ENCODE results near the gene OLFML3.
"Not testable (repeated sequence)": the region's sequence is repeated elsewhere in the genome, so short reads cannot be mapped to it uniquely, and the experiment has no call there.

OLFML3 gene

GRCh38 chr1:113995382-113995781 lies 16.1 kb downstream of the OLFML3 start:
- DNase-seq: no peak

- DNase-seq: no peak
Observed at GRCh38 chr1:113998361-113998760, 19.1 kb downstream of the OLFML3 start.

- DNase-seq: no peak
Observed at GRCh38 chr1:113999233-113999632, 20.0 kb downstream of the OLFML3 start.

DNA sequence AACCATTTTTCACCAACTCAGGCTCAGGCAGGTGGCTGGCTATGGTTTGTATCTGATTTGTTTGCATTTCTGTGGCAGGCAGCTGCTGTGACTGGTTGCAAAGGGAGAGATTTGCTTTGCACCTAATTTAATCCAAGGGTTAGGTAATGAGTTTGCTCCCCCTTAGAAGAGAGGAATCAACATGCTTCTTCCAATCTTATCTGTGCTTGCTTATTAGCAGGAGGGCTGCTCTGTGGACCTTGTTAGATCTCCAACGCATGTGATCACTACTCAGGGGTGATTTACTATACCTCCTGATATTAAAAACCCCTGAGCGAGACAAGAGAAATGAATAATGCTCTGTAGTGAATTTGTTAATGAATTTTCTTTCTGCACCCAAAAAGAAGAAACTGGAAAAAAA lies 20.5 kb downstream of the OLFML3 start:
- no peak for DNase-seq

DNA sequence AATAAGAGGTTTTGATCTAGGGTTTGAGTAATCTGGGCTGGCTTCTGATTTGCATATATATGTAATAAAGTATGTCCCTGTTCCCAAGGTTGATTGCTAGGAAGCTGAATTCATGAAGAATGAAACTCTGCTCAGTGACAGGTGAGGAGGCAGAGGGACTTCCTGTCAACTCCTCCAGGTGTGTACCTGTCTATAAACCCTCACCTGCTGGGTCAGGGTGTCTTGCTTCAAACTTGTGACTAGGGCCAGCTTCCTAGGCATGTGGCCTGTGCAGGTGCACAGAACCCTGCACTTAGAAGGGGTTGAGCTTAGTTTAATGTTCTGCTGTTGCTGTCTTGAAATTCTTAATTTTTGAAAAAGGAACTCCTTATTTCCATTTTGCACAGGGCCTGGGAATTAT lies 21.1 kb downstream of the OLFML3 start:
- no peak for DNase-seq

DNA sequence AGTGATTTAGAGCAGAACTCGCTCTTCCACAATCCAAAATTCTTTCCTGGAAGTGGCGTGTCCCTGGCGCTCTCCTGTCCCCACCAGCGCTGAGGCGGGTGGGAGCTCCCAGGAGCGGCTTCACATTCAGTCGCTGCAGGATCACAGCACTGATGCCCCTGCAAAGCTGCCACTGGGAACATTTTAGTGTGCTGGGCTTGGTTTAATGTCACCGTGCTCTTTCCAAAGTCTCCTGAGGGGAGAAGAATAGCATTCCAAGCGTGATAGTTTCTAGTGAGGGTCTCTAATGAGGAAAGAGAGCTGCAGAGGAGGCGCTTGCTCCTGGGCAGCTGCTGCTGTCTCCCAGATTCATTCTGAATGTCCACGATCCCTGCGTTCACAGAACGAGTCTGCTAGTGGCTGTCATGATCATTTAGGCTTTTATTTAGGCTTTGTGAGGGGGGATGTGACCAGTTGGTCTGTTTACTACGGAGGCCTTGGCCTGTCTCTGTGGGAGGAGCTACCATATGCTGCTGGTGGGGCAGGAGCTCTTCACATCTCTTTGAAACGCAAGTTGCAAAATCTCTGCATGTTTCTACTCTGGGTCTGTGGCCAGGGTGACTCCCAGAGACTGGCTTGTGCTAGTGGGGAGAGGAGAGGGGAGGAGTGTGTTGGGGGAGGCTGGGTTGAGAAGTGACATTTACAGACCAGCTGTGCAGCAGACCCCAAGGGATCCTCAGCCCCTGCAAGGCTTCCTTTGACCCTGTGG lies 23.4 kb downstream of the OLFML3 start:
- DNase-seq: no peak

GRCh38 chr1:114003431-114003830 lies 24.2 kb downstream of the OLFML3 start:
- no peak for DNase-seq

DNA sequence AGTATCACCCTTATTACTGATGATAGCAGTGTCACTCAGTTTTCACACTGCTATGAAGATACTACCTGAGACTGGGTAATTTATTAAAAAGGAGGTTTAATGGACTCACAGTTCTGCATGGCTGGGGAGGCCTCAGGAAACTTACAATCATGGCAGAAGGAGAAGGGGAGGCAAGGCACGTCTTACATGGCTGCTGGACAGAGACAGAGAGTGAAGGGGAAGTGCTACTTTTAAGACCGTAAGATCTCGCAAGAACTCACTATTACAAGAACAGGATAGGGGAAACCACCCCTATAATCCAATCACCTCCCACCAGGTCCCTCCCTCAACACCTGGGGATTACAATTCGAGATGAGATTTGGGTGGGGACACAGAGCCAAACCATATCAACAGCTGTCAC lies 27.6 kb downstream of the OLFML3 start:
- not testable (repeated sequence) for DNase-seq

- no peak for DNase-seq
Observed at GRCh38 chr1:114008480-114008941, 29.2 kb downstream of the OLFML3 start.

DNA sequence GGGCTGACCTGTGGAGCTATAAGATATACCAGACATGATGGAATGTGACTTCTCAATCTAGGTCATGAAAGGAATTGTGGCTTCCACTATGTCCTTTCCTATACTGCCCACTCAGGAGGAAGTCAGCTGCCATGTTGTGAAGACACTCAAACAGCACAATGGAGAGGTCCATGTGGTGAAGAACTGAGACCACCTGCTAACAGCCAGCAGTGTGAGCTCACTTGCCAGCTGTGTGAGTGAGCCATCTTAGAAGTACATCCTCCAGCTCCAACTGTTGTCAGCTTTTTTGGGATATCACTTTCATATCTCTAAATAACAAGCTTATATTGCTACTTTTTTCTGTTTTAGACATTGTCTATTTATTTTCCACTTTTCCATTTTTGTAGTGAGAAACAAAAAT lies 29.7 kb downstream of the OLFML3 start:
- DNase-seq: no peak

DNA sequence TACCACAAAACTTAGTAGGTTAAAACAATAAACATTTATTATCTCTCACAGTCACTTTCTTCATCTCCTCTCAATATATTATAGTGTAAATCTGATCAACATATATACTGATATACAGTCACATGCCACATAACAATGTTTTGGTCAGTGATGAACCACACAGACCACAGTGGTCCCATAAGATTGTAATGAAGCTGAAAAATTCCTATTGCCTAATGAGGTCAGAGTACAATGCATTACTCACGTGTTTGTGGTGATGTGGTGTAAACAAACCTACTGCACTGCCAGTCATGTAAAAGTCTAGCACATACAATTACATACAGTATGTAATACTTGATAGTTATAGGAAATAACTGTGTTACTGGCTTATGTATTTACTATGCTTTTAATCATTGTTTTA lies 30.1 kb downstream of the OLFML3 start:
- DNase-seq: no peak

DNA sequence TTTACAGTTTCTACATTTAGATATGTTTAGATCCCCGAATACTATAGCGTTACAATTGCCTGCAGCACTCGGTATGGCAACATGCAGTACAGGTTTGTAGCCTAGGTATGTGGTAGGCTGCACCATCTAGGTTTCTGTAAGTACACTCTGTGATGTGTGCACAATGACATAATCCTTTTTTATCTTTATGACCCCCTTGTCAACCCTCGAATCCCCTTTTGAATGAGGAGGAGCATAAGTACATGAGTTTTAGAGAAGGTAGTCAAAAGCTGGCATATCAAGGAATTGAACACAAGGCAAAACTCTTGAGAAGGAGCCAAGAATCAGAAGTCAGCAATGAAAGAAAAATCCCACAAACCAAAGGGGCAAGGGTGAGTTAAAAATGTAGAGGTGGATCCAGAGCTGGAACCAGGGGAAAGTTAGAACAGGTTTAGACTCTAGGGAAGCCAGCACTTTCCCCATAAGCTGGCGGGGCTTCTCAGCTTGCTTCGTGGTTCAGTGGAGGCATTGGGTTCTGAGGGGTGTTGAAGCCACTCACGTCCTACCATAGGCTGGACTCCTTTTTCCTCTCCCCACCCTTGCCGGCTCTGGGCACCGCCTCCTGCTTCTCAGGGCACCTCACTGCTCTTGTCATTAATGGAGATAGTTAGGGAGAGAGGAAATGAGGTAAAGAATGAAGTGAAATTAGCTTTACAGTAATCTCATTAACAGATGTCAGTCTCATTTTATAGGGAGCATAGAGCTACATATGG lies 31.3 kb downstream of the OLFML3 start:
- DNase-seq: no peak

- DNase-seq: no peak
Observed at GRCh38 chr1:114011796-114012195, 32.5 kb downstream of the OLFML3 start.

GRCh38 chr1:114015075-114015474 lies 35.8 kb downstream of the OLFML3 start:
- DNase-seq: no peak

DNA sequence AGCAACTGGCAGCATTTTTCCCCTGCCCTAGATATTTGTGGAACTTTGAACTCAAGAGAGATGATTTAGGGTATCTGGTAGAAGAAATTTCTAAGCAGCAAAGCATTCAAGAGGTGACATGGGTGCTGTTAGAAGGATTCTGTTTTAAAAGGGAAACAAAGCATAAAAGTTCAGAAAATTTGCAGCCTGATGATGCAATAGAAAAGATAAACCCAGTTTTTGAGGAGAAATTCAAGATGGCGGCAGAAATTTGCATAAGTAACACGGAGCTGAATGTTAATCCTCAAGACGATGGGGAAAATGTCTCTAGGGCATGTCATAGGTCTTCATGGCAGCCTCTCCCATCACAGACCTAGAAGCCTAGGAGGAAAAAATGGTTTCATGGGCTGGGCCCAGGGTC lies 40.5 kb downstream of the OLFML3 start:
- DNase-seq: not testable (repeated sequence)

DNA sequence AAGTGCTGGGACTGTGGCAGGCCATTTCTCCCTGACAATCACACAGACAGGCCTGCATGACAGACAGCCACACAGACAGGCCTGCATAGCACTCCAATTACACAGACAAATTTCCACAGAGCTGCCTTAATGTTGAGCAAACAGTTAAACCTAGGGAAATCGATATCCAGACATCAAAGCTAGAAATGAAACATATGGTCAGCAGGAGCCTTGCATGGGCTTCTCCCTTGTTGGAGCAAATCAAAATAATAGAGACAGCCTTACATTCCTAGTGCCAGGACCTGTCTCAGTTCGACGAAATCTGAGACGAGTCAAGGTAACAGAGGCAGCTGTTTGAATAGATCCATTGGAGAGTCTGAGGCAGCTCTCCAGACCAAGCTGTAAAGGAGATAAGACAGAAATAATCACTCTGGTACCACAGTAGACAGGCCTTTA lies 42.4 kb downstream of the OLFML3 start:
- DNase-seq: no peak

DNA sequence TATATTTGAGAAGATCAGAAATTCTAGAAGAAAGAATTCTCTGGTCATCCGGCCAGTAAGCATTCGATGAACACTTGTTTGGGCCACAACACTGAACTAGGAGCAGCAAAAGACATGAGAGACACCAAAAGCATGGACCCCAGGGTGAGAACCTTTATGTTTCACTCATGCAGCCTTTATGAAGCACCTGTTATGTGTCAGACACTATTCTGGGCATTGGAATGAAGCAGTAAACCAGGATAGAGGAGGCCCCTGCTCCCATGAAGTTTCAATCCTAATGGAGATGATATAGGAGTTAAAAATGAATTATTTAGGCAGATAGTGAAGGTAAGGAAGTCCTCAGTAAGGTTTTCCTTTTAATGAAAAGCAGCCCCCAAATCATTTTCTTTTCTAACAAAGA lies 43.6 kb downstream of the OLFML3 start:
- DNase-seq: no peak

DNA sequence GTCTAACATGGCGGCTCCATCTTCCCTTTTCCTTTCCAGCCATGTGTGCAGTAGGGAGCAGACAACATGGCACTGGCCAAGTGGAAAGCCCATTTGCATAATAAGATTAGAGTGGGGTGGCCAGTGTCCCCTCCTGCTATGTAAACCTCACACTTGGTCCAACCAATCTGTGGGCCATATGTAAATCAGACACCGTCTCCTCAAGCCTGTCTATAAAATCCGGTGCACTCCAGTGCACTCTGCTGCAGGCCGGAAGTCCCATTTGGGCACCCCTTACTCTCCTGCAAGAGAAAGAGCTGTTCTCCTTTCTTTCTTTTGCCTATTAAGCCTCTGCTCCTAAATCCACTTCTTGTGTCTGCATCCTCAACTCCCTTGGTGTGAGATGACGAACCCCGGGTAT lies 44.1 kb downstream of the OLFML3 start:
- DNase-seq: no peak

GRCh38 chr1:114024049-114024448 lies 44.8 kb downstream of the OLFML3 start:
- no peak for DNase-seq

DNA sequence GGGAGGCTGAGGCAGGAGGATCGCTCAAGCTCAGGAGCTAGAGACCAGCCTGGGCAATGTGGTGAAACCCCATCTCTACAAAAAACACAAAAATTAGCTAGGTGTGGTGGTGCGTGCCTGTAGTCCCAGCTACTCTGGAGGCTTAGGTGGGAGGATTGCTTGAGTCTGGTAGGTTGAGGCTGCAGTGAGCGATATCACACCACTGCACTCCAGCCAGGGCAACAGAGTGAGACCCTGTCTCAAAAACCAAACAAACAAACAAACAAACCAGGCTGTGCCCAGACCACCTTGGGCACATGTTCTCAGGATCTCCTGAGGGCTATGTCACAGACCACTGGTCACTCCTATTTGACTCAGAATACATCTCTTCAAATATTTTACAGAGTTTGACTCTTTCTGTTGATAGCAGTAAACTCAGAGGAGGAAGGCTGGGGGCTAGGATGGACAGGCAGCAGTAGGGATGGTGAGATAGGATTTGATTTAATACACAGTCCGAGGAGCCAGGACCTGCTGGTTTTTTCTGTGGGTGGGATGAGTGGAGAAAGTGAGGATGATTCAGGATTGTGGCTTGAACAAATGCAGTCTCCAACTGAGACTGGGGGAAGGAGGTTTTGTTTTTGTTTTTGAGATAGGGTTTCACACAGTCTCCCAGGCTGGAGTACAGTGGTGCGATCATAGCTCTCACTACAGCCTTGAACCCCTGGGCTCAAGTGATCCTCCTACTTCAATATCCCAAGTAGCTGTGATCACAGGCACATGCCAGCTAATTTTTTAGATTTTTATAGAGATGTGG lies 46.5 kb downstream of the OLFML3 start:
- DNase-seq: no peak

- no peak for DNase-seq
Observed at GRCh38 chr1:114026797-114027196, 47.5 kb downstream of the OLFML3 start.

All from stimulated activated CD4-positive, alpha-beta T cell treated with anti-CD3 and anti-CD28 coated beads, Interleukin-4, amount 100 ng/mL, for 24 hours (primary cell).